Right atrium auricular region (tissue), 2 donors: ENCODE data around the gene SIMC1. TPM values are rescaled to one million over a fixed set of nuclear protein-coding genes. Genes with fewer than 3 reads are reported as not detected.
A peak's percentile ranks its signal among the peaks of the same experiment; 100 is the strongest.

Experiments used
- DNase-seq: peaks from one replicate; pipeline ENCODE4 v3.0.0-alpha.2; 2019; ENCODE audit warnings: low spot score
- H3K27ac ChIP-seq, 2 donors: fragments of 200-600 bp; sonication (generic); 1 replicate in 1 of 2; 2 replicates in 1 of 2; pipeline ENCODE4 v1.5.1; 2016 to 2019
- H3K27me3 ChIP-seq, 2 donors: fragments of 200-600 bp; sonication (generic); one replicate each; pipeline versions ENCODE4 v1.5.1 to v1.6.0; 2017 to 2019
- H3K36me3 ChIP-seq: fragments of 200-600 bp; sonication (generic); one replicate; pipeline ENCODE4 v1.5.1; 2016
- H3K4me1 ChIP-seq, 2 donors: fragments of 200-600 bp; sonication (generic); one replicate each; pipeline versions ENCODE4 v1.5.1 to v1.6.0; 2017 to 2019
- H3K4me3 ChIP-seq, 2 donors: fragments of 200-600 bp; sonication (generic); 1 replicate in 1 of 2; 2 replicates in 1 of 2; pipeline ENCODE4 v1.5.1; 2017 to 2019; ENCODE audit warnings: mild to moderate bottlenecking in 1 of 2, moderate library complexity in 1 of 2
- H3K9me3 ChIP-seq, 2 donors: fragments of 200-600 bp; sonication (generic); one replicate each; pipeline ENCODE4 v1.5.1; 2019
- CTCF ChIP-seq, 2 donors: fragments of 200-600 bp; sonication (generic); IDR thresholded peaks; one replicate each; pipeline ENCODE4 v1.5.1; 2019; ENCODE audit warnings: antibody characterized with exemption in 2 of 2
- total RNA-seq, 2 donors: library from RNA; depleted of rRNA; stranded (reverse); fragments of >200 nt; gene quantifications; one replicate each; pipeline ENCODE4 v1.1.0, GENCODE V29; 2016

Gene SIMC1
- total RNA-seq, 2 donors from 2014 or later: 5.2 to 9.1 TPM

GRCh38 chr5:176362233-176362490, 123.9 kb downstream of the SIMC1 start:
- Histone ChIP-seq H3K27ac (peak overlapping the region; percentile 89 to 91), H3K27me3 (no peaks in the 10 kb centered on the region), H3K9me3 (no peaks in the 10 kb centered on the region), H3K4me1 (peaks cover 0 to 38% of the 10 kb centered on the region in 2 donors), H3K36me3 (peaks cover 12% of the 10 kb centered on the region), H3K4me3 (peak overlapping the region; percentile 78 to 99)
- DNase-seq: no peak
- no peak for TF ChIP-seq CTCF (IDR thresholded peaks at IDR 0.05)

DNA sequence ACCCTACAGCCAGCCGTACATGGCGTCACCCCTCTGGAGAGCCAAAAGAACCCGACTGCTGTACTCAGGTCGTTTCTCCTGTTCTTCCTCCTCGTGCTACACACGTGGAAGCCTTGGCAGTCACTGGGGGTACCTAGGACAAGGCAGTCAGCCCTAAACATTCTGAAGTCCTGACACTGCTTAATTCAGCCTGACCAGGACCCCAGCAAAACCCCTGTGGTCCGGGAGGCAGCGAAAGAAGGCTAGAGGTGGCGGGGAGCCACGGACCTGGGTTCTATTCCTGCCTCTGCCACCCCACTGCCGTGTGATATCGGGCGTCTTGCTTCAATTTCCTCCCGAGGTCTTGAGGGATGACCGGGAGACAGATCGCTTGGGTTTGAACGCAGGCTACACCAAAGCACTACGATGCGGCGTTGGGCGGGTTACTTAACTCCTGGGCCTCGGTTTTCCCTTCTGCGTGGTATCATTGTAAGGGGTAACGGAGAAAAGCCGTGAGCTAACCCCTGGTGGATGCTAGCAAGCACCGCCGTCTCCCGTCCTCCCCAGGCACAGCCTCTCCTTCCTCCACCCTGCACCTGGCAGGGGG, 126.6 kb downstream of the SIMC1 start:
- no peak for TF ChIP-seq CTCF (IDR thresholded peaks at IDR 0.05)
- DNase-seq: no peak
- peaks cover 17% of the 10 kb centered on the region for H3K36me3 ChIP-seq
- H3K27ac ChIP-seq: peak overlapping the region; percentile 75 to 88
- peak overlapping the region; percentile 60 to 71 for H3K4me3 ChIP-seq
- peaks cover 0 to 35% of the 10 kb centered on the region in 2 donors for H3K4me1 ChIP-seq
- H3K9me3 ChIP-seq: no peaks in the 10 kb centered on the region
- H3K27me3 ChIP-seq: no peaks in the 10 kb centered on the region

GRCh38 chr5:176365351-176366231, 127.4 kb downstream of the SIMC1 start, which contains the start of gene ARL10:
TSS of gene ARL10 (plus strand) at chr5:176365487. CDS start at chr5:176365564, 77 bp downstream.
- Histone ChIP-seq H3K27ac (peak within 1 kb of the TSS; percentile 75 to 88), H3K36me3 (peaks cover 17% of the 10 kb centered on the region), H3K27me3 (no peaks in the 10 kb centered on the region), H3K4me1 (peaks cover 0 to 35% of the 10 kb centered on the region in 2 donors), H3K4me3 (peak within 1 kb of the TSS; percentile 60 to 71), H3K9me3 (no peaks in the 10 kb centered on the region)
- TF ChIP-seq CTCF (IDR thresholded peaks at IDR 0.05): no peak
- DNase-seq: no peak

DNA sequence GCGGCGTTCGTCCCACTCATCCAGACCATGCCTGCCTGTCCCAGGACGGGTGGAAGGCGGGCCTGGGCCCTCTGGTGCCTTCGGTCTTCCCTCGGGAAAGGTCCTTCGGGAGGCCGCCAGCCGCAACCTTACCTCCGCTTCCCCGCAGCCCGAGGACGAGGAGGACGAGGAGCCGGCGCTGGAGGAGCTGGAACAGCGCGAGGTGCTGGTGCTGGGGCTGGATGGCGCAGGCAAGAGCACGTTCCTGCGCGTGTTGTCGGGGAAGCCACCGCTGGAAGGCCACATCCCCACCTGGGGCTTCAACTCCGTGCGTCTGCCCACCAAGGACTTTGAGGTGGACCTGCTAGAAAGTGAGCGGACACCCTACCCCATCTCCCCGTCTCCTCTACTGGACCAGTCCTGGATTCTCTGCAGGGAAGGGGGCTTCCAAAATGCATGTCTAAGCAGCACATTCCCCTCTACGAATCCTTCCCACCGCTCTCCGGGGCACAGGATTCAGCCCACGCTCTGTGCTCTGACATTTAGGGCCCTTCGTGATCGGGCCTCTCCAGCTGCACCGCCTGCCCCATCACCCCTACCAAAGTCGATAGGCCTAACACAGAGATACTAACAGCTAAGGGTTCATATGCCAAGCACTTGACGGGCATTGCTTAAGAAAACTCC, 128.1 kb downstream of the SIMC1 start:
- Histone ChIP-seq H3K4me3 (peak overlapping the region; percentile 60 to 71), H3K9me3 (no peaks in the 10 kb centered on the region), H3K36me3 (peaks cover 17% of the 10 kb centered on the region), H3K27ac (peak overlapping the region; percentile 75 to 88), H3K27me3 (no peaks in the 10 kb centered on the region), H3K4me1 (peaks cover 0 to 31% of the 10 kb centered on the region in 2 donors)
- DNase-seq: no peak
- TF ChIP-seq CTCF (IDR thresholded peaks at IDR 0.05): no peak

DNA sequence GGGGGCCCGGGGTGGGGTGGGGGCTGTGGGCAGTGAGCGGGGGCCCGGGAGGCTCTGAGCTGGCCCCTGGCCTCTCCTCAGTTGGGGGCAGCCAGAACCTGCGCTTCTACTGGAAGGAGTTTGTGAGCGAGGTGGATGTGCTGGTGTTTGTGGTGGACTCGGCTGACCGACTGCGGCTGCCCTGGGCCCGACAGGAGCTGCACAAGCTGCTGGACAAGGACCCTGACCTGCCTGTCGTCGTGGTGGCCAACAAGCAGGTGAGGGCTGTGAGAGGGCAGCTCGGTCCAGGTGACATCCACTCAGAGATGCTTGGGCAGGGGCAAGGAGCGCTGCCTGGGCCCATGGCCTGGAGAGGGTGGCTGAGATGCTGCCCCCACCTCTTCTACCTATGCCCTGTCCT, 130.5 kb downstream of the SIMC1 start:
- TF ChIP-seq CTCF (IDR thresholded peaks at IDR 0.05): no peak
- H3K4me3 ChIP-seq: no peak overlapping the region
- H3K27me3 ChIP-seq: no peaks in the 10 kb centered on the region
- no peaks in the 10 kb centered on the region for H3K9me3 ChIP-seq
- no peak overlapping the region for H3K27ac ChIP-seq
- DNase-seq: no peak
- peaks cover 17% of the 10 kb centered on the region for H3K36me3 ChIP-seq
- H3K4me1 ChIP-seq: peaks cover 0 to 47% of the 10 kb centered on the region in 2 donors
